ENCODE measurements around the gene NFKBIE.

- no peak for TF ChIP-seq POLR2A (IDR thresholded peaks at IDR 0.05; ENCODE audit: low read depth, low read length)
- TF ChIP-seq TAF1 (IDR thresholded peaks at IDR 0.05; ENCODE audit: borderline replicate concordance, low read depth, low read length) = no peak
These were observed 7.0 kb downstream of the NFKBIE start for GRCh38 chr6:44258325-44258863.

Data from GM12892 (cell line).